NCI-H1105 (cell line): ENCODE measurements around the gene SERPINA6.
"Not testable (repeated sequence)": the region's sequence is repeated elsewhere in the genome, so short reads cannot be mapped to it uniquely, and the experiment has no call there.

Experiments
- DNase-seq: peaks from one replicate; lab custom pipeline; 2025; lab: John Stamatoyannopoulos, UW

The SERPINA6 gene

DNA sequence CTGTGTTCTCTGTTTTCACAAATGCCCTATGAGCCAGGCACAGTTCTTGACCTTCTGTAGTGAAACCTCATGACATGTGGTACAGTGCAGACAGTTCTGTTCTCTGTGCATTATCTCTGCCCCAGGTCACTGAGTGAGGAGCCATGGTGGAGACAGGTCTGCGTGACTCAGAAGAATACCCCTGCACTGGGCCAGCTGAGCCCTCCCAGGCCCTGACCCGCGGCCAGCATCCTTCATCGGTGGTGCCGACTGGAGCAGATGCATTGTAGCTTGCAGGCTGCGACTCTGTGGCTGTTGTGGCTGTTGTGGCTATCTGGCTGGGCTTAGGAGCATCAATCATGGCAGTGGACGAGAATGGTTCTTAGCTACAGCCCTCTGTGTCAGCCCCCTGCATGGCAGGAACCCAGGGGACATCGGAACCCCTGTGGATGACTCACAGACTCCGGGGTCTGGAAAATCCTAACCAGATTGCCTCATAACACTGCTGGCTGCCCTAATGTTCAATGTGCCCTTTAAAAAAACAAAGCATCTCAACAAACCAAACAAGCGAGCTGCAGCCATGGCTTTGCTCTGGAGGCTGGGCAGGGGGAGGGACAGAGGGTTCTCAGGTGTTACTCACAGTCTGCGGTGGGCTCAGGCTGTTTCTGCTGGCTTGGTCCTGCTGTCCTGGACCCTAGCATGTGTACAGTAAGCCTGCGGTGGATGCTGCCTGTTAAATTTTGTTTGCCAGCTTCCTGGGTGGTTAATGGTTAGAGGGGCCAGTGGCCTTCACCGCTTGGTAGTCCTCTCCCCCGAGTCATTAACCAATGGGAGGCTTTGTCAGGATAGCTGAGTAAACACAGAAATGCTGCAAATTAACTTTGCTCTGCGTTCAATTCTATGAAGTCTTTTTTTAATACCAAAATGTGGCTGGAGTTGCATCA is at the start of gene SERPINA6:
Gene SERPINA6, minus strand, starts transcription at position 689 of the 923 bp plus-strand sequence. CDS start 8,688 bp downstream, outside the sequence.
- DNase-seq, result no peak

- DNase-seq, result no peak
Measured at GRCh38 chr14:94372021-94372605, 49.0 kb upstream of the SERPINA6 start.

GRCh38 chr14:94370524-94370910 is 47.4 kb upstream of the SERPINA6 start:
- no peak for DNase-seq

DNA sequence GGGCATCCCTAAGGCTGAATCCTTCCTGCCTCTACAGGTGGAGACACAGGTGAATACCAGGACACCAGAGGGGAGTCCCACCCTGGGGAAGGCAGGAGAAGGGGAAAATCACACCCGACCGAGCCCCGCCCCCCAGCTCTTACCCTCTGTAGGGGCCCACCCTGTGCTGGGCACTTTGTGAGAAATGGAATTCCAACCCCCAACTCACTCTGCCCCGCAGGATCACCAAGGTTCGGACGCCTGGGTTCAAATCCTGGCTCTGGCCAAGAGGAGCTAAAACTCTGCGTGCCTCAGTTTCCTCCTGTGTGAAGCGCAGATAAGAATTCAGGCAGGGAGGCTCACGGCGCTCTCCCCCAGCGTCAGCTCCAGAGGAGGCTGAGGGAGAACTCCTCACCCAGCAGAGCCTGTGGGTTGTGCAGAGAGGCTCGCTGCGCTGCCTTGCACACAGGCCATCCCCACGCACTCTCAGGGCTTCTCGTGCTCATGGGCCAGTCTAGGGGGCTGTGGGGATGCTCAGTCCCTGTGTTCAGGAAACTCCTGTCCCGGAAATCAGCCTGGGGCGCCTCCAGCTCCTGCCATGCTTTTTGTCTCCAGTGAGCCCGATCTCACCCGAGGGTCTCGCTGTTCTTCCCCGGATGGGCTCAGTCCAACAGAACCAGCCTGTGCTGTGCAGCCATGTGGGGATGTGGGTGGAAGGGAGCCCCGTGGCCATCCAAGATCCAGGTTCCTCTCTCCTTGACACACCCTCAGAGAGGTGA is 46.8 kb upstream of the SERPINA6 start:
- not testable (repeated sequence) for DNase-seq

DNA sequence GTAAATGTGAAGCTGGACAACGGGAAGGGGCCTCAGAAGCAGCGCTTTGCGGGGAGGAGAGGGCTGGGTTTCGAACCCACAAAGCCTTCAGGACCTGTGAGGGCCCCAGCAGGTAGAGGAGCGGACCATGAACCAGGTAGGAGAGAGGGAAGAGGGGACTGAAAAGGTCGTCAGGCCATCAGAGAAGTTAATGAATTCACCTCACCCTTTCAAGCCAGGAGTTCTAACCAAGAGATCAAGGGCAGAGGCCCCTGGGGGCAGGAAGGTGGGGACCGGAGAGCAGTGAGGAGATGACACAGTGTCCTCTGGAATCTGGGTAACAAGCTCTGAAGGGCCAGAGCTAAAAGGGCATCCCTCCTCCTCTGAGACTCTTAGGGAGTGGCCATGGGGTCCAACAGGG is 45.8 kb upstream of the SERPINA6 start:
- no peak for DNase-seq

DNA sequence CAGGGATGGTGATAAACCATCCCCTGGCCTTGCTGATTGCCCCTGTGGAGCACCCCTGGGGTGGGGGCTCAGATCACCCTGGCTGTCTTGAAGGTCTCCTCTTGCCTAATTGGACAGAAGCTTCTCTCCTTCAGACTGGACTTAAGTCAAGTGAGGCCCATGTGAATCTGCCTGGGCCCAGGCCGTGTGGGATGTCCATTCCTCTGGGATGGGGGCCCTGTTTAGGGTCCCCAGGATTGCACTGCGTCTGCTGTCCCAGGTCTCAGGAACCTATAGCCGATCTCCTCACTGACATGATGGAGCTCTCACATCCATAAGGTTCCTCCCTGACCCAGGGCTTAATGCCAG is 45.1 kb upstream of the SERPINA6 start:
- no peak for DNase-seq

- no peak for DNase-seq
Measured at GRCh38 chr14:94367347-94368242, 44.5 kb upstream of the SERPINA6 start.

DNA sequence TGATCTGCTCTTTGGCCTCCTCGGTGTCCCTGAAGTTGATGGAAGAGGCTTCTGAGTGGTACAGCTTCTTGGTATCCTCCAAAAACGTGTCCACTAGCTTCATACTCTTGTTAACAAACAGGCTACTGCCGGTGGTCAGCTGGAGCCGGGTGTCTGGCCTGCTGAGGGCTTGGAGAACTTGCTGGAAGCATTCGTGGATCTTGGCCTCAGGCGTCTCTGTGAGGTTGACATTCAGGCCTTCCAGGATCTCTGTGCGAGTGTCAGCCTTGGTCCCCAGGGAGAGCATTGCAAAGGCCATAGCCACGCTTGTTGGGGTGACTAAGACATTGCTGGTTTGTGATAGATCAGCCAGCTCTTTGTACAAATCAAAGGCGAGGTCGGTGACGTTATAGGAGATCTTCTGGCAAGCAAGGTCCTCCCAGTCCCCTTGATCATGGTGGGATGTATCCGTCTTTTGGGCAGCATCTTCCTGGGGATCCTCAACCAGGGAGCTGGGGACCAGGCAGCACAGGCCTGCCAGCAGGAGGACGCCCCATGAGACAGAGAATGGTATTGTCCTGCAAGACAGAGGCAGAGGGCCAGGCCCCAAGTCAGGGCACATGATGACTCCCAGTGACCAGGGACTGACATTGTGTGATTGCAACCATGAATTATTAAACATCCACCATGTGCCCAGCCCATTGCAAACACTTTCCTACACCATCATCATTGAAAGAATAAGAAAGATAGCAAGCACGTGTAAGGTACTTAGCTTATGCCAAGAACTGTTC is 43.2 kb upstream of the SERPINA6 start, which contains the start of gene SERPINA2:
Gene SERPINA2, minus strand, starts transcription at position 553 of the 770 bp plus-strand sequence.
- DNase-seq, result no peak

GRCh38 chr14:94365624-94366023 is 42.5 kb upstream of the SERPINA6 start:
- DNase-seq, result no peak

GRCh38 chr14:94364964-94365363 is 41.8 kb upstream of the SERPINA6 start:
- DNase-seq, result no peak

DNA sequence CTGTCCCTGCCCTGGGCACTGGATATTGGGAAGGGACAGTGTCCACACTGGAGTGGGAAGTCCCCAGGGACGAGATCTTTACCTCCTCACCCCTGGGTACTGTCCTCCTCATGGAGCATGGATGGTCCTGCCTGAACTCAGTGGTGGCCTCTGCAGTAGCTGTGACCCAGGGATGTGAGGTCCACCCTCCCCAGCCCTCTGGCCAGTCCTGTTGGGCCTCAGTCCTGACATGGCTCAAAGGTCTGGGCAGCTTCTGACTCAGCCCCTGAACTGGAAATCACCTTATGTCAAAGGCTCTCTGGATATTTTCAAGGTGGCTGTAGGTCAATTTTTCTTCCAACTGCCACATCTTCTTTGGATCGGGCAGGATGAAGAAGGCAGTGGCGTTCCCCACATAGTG is 40.9 kb upstream of the SERPINA6 start:
- DNase-seq, result no peak

DNA sequence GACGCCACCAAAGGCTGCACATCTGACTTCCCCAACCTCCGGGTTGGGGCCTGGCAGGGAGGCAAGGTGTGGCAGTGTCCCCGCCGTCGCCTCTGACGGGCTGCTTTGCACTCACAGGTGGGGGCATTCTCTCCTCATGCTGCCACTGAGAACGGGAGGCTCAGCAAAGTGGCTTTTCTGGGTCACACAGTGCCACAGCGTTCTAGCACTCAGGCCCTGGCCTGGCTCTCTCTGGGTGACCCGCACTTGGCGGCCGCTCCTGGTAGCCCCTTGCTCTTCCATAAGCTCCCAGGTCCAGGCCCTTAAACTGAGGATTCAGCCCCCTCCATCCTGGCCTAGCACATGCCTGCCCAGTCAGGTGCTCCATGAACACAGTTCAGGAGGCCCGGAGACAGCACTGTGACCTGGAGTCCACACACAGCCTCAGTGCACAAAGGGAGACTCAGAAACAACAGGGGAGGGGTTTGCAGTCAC is 40.1 kb upstream of the SERPINA6 start:
- no peak for DNase-seq

- DNase-seq, result no peak
Measured at GRCh38 chr14:94362614-94363133, 39.5 kb upstream of the SERPINA6 start.

DNA sequence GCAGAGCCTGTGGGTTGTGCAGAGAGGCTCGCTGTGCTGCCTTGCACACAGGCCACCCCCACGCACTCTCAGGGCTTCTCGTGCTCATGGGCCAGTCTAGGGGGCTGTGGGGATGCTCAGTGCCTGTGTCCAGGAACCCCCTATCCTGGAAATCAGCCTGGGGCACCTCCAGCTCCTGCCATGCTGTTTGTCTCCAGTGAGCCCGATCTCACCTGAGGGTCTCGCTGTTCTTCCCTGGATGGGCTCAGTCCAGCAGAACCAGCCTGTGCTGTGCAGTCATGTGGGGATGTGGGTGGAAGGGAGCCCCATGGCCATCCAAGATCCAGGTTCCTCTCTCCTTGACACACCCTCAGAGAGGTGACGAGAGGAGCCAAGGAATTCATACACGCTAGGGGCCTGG is 38.5 kb upstream of the SERPINA6 start:
- DNase-seq, result no peak

- DNase-seq, result no peak
Measured at GRCh38 chr14:94360945-94361565, 37.9 kb upstream of the SERPINA6 start.

DNA sequence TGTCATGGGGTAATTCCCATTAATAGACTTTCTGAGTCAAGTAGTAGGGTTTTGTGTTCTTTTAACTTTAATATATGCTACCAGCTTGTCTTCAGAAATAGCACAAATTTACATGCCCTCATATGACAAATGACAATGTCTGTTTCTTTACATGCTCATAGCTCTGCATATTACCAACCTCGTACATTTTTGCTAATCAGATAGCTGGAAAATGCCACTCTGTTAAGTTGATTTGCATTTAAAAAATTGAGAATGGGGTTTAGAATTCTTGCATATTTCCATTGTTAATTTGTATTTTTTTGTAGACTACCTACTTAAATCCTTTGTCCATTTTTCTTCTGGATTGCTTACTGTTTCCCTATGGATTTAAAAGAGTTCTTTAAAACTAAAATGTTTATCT is 34.0 kb upstream of the SERPINA6 start:
- DNase-seq, result no peak

DNA sequence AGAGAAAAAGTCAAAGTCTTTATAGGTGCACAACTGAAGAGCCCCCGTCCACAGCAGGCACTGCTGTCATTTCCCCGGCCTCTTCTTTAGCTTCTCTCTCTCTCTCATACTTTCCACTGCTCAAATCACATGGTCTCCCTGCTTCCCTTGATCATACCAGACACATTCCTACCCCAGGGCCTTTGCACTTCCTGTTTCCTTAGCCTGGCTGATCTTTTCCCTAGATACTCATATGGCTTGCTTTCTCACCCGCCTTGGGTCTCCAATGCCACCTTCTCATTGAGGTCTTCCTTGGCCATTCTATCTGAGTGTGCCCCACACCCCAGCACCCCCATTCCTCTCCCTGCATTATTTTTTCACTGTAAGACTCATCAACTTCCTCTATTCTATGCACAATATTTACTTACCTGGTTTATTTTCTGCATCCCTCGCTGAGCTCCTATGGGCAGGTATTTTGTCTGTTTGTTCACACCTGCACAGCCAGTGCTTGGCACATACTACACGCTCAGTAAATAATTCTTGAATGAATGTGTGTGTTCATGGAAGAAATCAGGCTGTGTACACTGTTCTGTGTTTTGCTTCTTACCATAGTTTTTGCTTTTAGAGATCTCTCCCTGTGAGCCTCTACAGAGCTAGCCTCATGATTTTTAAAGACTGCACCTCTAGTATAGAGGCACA is 33.4 kb upstream of the SERPINA6 start:
- no peak for DNase-seq

- DNase-seq, result no peak
Measured at GRCh38 chr14:94355191-94355794, 32.2 kb upstream of the SERPINA6 start.

GRCh38 chr14:94354638-94355185 is 31.6 kb upstream of the SERPINA6 start:
- no peak for DNase-seq
